ENCODE measurements around the gene CTIF.

The CTIF gene

DNA sequence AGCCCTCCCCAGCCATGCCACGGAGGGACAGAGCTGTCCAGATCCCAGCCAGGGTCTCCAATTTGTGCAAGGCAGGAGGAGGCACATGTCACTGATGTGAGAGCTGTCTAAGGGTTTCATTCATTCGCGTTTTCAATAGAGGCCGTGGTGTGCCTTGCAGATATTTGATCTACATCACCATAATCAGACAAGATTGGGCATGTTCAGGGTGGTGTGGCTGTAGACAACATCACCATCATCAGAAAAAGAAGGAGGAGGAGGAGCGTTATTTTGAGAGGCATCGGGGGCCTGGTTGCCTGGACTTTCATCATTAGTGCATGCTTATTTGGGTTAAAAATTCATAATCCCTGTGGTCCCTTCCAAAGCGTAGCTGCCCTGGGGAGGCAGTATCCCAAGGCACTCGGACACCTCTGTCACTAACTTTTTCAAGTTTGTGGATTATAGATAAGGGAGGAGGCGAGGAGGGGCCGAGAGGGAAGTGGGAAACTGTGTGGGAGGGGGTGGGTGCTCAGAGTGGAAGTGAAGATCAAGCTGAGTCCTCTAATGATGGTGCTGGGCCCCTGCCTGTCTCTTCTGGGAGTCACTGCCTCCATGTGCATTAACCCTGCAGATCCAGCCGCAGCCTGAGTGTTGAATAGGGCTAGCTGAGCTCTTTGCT is 194.1 kb downstream of the CTIF start:
- no peak for DNase-seq (ENCODE audit: low read depth)

DNA sequence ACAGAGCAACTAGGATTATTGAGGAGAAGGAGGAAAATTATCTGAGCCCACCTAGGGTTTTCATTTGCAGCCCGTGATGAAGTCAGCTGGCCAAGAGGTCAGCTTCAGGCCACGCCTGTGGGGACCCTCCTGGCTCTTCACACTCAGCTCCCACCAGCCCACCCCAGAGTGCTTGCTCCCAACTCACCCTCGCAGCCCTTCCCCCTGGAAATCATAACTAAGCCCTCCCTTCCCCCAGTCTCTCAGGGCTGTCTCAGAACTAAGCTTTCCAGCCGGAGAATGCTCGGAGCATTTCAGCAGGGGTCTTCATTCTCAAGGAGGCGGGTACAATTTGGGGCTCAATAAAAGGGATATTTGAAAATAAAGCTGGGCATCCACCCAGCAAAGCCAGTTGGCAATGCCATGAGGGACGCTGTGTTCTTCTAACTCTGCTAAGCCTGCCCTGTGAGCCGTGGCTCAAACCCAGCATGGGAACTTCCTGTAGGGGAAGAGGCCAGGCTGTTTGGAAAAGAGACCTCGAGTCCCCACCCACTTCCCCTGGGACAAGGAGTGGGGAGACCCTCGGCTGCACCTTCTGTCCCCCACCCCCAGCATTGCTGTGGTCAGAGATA is 194.9 kb downstream of the CTIF start:
- DNase-seq (ENCODE audit: low read depth) = no peak

- no peak for DNase-seq (ENCODE audit: low read depth)
These were observed 195.6 kb downstream of the CTIF start for GRCh38 chr18:48734460-48734859.

- DNase-seq (ENCODE audit: low read depth) = peak; percentile 51
These were observed 196.3 kb downstream of the CTIF start for GRCh38 chr18:48735080-48735676.

- DNase-seq (ENCODE audit: low read depth) = no peak
These were observed 196.9 kb downstream of the CTIF start for GRCh38 chr18:48735681-48736255.

- no peak for DNase-seq (ENCODE audit: low read depth)
These were observed 197.8 kb downstream of the CTIF start for GRCh38 chr18:48736321-48737260.

DNA sequence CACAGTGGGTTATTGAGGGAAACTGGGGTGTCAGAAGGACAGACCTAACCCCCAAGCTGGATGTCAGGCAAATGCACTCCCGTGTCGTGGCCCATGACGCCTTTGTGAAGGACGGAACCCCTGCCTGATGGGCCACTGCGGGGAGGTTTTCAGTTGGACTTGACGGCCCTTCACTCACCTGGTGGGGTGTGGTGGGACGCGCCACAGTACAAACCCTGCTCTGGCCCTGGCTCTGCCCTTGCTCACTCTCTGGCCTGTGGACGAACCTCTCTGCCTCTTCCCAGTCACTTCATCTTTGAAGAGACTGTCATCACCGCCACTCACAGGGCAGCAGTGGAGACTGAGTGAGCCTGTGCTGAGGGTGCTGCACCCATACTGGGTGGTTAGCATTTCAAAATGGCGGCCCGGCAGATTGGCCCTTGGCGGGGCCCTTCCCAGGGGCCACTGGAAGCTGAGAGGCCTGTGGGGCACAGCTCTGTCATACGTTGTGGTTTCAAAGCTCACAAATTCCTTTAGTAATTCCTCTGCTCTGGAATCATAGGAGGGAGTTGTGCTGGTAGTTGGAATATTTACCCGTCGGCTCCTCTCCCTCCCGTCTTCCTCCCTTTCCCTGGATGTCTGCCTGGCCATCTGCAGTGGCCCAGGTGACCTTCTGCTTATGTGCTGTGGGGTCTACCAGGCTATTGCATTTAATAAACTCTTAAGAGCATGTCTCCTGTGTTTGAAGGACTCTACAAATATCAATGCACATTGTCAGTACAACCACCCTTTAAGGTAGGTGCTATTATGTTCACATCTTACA is 200.6 kb downstream of the CTIF start:
- no peak for DNase-seq (ENCODE audit: low read depth)

DNA sequence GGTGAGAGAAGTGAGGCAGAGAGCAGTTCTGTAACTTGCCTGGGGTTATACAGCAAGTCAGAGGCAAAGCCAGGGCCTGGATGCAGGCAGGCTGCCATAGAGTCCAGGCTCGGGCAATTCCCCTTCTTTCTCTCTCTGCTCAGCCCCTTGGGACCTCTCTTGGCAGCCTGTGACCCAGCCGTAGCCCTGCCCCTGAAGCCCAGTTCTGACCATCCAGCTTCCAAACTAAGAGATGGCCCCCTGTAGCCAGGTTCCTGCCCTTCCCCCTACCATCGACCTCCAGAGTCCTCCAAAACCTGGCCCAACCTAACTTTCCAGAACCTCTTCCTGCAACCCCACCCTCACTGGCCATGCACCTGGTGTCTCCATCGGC is 201.2 kb downstream of the CTIF start:
- no peak for DNase-seq (ENCODE audit: low read depth)

DNA sequence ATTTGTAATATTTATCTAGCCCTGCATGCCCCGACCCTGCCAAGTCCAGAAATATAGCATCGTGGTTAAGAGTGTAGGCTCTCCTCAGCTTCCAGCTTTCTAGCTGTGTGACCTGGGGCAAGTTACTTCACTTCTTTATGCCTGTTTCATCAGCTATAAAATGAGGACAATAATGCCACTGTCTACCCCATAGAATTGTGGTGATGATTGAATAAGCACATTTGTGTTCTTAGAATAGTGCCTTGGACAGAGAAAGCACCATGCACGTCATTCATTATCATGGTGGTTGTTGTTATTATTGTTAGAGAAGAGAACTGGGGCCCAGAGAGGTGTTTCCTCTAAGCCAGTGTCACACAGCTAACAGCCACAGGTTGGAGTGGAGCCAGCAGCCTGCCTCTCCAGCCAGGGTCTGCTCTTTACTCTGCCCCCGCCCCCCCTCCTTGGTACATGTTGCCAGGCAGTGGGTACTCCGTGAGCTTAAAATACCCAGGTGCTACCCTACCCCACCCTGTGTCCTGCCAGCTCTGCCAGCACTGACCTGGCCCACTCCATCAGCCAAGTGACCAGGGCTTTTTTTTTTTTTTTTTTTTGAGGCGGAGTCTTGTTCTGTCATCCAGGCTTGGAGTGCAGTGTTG is 202.1 kb downstream of the CTIF start:
- DNase-seq (ENCODE audit: low read depth) = no peak

DNA sequence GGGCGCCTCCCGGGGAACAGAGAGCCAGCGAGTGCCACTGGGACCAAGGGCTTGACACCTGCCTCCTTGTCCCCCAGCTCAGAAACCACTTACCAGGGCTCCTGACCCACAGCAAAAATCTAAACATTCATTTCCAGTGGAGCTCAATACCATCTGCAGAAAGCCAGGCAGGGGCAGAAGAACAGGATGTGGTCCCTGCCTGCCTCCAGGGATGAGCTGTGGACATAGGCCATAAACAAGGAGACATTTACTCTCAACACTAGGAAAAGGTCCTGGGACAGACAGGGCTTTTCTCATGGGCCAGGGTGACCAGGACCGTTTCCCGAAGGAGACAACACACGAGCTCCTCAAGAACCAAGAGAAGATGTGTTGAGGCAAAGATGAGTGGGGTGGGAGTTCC is 203.0 kb downstream of the CTIF start:
- no peak for DNase-seq (ENCODE audit: low read depth)

GRCh38 chr18:48742304-48742703 is 203.5 kb downstream of the CTIF start:
- DNase-seq (ENCODE audit: low read depth) = no peak

- DNase-seq (ENCODE audit: low read depth) = peak; percentile 61
These were observed 204.1 kb downstream of the CTIF start for GRCh38 chr18:48742706-48743475.

DNA sequence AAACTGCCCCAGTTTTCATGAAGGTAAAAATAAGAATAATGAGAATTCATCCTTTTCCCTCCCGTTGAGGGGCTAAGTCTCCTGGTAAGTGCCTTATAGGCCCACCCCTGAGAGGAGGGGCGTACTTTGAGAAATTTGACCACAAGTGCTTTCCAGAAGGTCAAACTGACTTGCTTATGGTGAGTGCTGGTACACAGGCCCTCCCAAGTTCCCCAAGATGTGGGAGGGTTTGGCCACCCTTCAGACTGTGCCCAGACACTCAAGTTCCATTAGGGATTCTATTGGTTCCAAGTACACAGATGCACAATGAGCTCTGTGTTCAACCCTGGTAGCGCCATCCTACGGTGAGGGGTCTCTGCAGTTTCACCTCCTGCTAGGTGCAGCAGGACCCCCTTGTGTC is 205.1 kb downstream of the CTIF start:
- DNase-seq (ENCODE audit: low read depth) = no peak

GRCh38 chr18:48745293-48745692 is 206.5 kb downstream of the CTIF start:
- no peak for DNase-seq (ENCODE audit: low read depth)

DNA sequence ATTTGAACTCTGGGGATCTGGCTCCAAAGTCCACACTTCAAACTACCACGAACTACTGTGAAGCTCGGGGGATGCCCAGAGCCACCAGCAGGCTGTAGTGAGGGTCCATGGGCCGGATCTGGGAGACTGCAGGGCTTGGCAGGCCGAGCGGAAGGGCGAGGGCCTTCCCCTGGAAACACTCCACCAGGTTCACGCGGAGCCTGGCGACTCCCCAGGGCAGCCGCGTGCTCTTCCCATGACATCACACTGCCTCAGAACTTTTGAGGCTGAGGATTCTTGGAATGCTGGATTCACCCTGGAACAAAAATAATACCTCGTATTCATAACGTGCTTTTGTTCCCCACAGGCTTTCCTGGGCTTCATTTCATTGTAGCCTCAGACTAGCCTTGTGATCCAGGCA is 210.9 kb downstream of the CTIF start:
- peak; percentile 72 for DNase-seq (ENCODE audit: low read depth)

DNA sequence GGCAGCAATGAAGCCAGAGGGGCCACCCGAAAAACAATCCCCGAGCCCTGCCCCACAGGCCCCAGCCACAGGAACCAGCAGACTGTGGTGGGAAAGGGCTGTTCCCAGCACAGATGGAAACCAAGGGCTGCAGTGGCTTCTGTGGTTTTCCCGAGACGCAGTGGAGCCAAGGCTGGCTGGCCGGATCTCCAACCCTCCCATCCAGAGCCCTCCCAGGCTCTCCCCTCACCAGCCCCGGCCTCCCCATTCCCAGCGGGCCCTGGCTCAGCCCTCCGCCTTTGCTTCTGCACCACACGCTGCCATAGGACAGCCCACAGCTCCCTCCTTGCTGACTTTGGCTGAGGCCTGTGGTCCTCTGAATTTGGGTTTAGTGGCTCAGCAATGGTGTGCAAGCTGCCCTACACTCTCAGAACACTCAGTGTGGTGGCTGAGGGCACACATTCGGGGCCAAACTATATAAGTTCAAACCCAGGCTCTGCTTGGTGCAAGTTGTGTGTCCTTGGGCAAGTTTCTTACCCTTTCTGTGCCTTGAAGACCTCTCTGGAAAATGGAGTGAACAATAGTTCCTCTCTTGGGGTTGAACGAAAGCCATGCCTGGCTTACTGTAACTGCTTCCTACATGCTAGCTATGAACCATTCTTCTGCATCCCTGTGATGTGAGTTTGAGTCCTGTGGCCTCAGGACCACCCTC is 211.8 kb downstream of the CTIF start:
- no peak for DNase-seq (ENCODE audit: low read depth)

DNA sequence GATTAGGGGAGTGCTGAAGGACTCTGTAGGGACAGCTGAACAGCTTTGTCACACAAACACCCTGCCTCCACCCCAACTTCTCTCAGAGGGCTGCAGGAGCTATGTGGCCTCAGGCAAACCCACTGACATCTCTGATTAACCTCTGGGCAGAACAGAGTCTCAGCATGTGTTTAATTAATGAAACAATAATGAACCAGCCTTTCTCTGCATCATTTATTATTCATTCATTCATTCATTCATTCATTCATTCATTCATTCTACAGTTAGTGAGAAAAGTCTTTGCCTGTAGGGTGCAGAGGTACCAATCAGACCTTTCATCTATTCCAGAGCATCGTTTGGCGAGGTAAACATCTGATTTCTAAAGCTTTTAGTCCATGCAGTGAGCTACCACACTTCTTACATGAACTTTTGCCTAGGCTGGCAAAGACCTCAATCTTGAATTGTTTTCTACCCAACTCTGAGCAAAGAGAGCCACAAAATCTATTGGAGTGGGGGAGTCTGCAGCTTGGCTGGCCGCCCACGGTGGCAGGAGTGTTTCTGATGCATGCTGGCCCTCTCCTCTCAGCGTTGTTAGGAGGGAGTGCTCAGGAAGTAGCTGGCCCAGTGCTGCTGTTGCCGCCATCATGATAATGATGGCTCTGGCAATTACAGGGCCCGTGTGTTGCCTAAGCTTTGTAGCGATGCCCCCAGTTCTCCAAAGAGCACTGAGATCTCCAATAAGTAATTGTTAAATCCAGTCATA is 213.1 kb downstream of the CTIF start:
- DNase-seq (ENCODE audit: low read depth) = no peak

GRCh38 chr18:48752478-48752877 is 213.6 kb downstream of the CTIF start:
- DNase-seq (ENCODE audit: low read depth) = no peak

DNA sequence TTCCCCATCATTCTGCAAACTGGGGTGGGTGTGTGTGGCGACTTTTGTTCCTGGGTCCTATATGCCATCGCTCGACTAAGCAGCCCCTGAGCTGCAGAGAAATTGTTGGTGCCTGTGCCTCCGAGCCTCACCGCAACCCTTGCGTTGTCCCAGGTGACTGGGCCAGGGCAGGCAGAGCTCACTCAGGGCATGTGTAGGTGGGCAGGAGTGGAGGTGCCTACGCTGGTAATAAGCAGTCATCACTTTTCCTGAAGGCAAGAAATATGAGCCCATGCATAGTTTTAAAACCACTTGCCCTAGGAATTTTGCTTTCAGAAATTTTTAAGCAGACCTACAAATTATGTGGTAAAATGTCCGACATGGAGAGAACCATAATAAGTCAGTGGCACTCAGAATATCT is 214.1 kb downstream of the CTIF start:
- DNase-seq (ENCODE audit: low read depth) = no peak

All from amniotic epithelial cell (primary cell).